Measurements from ENCODE around the gene SLC22A31.
"Not testable (repeated sequence)": the region's sequence is repeated elsewhere in the genome, so short reads cannot be mapped to it uniquely, and the experiment has no call there.

The SLC22A31 gene

GRCh38 chr16:89200124-89200849, at the start of gene SLC22A31:
SLC22A31 (minus strand) TSS chr16:89200537; CDS start chr16:89200501, 36 bp downstream.
- no peak for DNase-seq (ENCODE audit: low read depth)

DNA sequence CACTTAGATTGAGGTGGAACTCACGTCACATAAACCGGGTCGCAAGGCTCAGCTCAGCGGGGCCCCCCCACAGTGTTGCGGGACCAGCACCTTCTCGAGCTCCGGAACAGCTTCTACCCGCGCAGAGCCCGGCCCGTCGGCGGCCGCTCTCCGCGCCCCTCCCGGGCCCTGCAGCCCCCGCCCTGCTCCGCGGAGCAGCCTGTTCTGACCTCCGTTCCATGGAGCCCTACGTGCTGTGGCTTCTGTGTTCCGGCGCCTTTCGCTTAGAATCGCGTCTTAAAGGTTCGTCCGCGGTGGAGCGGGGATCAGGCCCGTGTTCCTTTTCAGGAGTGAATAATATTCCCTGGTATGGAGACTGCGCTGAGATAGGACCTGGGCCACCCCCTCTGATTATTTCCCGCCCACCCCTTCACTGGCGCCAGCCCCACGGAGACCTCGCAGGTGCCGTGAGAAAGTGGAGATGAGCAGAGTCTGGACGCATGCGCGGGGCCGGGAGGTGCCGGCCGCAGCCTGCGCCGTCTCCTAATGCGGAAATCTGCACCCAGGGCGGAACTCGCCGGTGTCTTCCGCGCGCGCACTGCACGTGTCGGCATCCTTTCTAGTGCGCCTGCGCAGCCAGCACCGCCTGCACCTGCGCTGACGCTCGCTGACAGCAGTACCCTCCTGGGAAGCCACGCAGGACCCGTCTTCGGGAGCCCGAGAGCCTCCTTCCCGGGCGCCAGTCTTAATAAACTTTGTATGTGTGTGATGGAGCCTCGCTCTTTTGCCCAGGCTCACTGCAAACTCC, 48.1 kb upstream of the SLC22A31 start:
- no peak for DNase-seq (ENCODE audit: low read depth)

DNA sequence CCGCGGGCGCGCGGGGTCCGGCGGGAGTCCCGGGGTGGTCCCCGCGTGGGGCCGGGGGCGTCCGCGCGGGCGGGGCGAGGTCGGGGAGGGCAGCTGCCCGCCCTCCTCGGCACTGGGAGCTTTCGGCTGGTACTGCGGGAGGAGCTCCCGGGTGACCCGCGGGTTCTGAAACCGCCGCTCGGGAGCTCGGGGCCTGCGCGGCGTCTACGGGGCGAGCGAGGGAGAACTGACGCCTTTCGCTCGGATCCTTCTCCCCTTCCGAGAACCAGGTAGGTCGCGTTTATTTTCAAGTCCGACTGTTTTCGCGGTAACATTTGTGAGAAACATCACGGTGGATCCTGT, 47.4 kb upstream of the SLC22A31 start:
- not testable (repeated sequence) for DNase-seq (ENCODE audit: low read depth)

DNA sequence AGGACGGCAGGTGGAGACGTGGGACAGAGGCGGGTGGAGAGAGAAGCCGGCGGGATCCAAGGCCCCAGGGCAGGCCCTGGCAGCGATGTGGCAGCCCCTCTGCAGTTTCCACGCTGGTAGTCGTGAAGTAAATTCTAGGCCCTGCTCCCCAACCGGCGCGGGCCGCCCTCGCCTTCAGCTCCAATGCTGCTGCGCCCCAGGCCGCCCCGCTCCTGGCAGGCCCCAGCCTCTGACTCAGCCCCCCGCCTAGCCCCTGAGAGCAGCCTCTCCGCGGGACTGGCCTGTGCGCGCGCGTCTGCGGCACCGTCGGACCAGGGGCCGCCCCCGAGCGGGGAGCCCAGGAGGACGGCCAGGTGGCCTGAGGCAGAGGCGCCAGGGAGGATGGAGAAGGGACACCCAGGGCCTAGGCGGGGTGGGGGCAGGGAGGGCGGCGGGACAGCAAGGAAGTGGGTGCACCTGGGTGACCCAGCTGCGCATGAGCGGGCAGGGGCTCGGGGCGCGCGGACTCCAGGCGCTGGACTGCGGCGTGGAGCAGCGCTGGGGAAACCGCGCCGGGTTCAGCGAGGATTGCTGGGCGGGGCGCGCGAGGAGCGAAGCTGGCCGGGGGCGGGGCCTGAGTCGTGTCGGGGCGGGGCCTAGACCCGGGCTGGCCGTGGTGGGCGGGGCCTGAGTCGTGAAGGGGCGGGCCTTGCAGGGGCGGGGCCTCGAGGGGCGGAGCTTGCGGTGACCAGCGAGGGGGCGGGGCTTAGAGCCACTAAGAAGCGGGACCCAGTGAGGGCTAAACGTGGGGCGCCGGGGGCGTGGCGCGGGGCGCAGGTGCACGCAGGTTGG, 46.8 kb upstream of the SLC22A31 start:
- DNase-seq (ENCODE audit: low read depth): peak; percentile 92

GRCh38 chr16:89246383-89246902, 46.1 kb upstream of the SLC22A31 start:
- DNase-seq (ENCODE audit: low read depth): no peak

GRCh38 chr16:89244754-89245153, 44.4 kb upstream of the SLC22A31 start:
- DNase-seq (ENCODE audit: low read depth): no peak

DNA sequence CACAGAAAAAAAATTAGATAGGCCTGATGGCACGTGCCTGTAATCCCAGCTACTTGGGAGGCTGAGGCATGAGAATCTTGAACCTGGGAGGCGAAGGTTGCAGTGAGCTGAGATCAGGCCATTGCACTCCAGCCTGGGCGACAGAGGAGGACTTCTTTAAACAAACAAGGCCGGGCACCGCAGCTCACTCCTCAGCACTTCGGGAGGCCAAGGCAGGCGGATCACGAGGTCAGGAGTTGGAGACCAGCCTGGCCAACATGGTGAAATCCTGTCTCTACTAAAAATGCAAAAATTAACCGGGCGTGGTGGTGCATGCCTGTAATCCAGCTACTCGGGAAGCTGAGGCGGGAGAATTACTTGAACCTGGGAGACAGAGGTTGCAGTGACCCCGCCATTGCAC, 43.9 kb upstream of the SLC22A31 start:
- not testable (repeated sequence) for DNase-seq (ENCODE audit: low read depth)

DNA sequence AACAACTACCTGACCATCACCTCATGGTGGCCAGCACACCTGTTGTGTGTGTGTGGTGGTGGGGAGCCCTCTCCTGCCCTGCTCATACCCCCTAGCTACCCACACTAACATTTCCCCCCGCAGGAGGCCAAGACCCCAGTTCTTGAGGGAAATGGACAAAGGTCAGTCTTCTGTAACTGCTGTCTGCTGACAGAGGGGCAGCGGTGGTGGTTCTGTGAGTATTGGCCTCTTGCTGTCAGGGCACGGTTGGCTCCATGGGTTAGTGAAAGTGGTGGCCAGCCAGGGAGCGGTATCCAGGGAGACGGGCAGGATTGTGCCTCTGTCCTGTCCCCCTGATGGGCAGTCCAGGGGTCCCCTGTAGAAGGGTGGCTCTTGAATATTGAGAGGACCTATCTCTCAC, 43.3 kb upstream of the SLC22A31 start:
- no peak for DNase-seq (ENCODE audit: low read depth)

- no peak for DNase-seq (ENCODE audit: low read depth)
These were observed 42.5 kb upstream of the SLC22A31 start for GRCh38 chr16:89242795-89243200.

DNA sequence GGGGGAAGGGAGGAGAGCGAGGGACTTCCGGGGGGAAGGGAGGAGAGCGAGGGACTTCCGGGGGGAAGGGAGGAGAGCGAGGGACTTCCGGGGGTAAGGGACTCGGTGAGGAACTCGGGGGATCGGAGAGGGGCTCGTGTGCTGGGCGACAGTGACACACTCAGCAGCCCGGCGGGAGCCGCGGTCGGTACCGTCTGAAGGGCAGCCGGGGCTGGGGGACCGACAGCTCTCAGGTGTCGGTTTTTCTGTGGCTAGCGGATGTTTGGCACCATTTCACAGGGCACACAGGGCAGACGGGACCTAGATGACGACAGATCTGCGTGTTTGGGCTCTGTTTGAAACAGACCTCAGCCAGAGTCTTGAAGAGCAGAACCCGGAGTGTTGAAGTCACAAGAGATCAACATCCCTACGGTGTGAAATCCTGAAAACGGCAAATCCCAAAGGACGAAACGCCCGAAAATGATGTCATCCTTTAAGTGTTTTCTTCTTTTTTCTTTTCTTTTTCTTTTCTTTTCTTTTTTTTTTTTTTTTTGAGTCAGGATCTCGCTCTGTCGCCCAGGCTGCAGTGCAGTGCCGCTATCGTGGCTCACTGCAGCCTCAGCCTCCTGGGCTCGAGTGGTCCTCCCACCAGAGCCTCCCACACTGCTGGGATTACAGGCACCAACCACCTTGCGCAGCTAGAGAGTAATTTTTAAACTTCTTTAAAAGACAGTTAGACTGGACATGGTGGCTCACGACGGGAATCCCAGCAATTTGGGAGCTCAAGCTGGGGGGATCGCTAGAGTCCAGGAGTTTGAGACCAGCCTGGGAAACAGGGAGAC, 41.1 kb upstream of the SLC22A31 start:
- peak; percentile 65 for DNase-seq (ENCODE audit: low read depth)

DNA sequence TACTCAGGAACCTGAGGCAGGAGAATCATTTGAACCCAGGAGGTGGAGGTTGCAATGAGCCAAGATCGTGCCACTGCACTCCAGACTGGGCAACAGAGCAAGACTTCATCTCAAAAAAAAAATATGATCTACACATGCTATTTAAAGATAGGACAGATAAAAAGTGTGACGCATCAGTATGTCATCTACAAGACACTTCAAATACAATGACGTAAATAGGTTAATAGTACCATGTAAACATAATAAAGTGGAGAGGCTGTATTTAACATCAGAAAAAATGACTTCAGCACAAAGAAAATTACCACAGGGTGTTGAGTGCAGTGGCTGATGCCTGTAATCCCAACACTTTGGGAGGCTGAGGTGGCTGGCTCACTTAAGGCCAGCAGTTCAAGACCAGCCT, 37.4 kb upstream of the SLC22A31 start:
- no peak for DNase-seq (ENCODE audit: low read depth)

DNA sequence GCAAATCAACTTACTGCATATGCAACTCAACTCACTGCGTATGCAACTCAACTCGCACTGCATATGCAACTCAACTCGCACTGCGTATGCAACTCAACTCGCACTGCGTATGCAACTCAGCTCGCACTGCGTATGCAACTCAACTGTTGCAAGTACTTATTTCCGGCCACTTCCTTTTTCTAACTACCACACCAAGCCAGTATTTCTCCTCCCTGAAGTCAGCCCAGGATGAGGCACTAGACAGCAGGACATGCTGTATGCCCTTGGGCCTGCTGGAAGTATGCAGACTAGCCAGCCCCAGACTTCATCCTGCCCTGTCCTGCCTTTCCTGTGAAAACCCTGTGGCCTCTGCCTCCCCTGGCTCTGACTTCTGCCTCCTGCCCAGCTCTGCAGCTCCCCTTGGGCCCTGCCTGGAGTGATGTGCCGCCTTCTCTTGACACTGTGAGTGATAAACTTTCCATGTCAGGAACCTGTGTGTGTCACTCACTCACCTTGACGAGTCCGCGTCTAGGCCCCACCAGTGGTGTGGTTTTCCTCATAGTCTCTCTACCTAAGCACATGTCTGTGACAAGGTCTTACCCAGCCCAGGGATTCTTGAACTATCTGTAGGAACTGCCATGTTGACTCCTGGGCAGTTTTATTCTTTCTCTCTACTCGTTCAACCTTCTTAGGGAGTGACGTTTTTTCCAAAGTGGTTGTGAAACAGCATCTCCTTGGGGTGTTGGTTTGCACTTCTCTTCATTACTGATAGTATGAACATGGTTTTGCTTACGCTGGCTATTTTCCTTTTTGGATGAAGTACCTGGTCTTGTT, 33.5 kb upstream of the SLC22A31 start:
- no peak for DNase-seq (ENCODE audit: low read depth)

DNA sequence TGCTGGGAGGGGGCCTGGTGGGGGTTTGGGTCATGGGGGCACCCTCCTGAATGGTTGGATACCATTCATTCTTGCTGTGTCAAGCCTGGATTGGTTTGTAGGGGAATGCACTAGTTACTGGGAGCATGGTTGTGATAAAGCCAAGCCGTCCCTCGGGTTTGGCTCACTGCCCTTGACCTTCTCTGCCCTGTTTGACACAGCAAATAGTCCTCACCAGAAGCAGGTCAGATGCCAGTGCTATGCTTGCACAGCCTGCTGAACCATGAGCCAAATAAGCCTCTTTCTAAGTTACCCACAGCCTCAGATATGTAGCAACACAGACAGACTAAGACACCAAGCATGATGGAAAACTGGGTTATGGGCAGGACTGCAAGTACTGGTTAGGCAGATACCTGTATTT, 31.8 kb upstream of the SLC22A31 start:
- no peak for DNase-seq (ENCODE audit: low read depth)

- DNase-seq (ENCODE audit: low read depth): no peak
These were observed 29.9 kb upstream of the SLC22A31 start for GRCh38 chr16:89230255-89230654.

- no peak for DNase-seq (ENCODE audit: low read depth)
These were observed 24.3 kb upstream of the SLC22A31 start for GRCh38 chr16:89224665-89225064.

- DNase-seq (ENCODE audit: low read depth): no peak
These were observed 22.6 kb upstream of the SLC22A31 start for GRCh38 chr16:89222931-89223330.

GRCh38 chr16:89221604-89222003, 21.3 kb upstream of the SLC22A31 start:
- DNase-seq (ENCODE audit: low read depth): no peak

DNA sequence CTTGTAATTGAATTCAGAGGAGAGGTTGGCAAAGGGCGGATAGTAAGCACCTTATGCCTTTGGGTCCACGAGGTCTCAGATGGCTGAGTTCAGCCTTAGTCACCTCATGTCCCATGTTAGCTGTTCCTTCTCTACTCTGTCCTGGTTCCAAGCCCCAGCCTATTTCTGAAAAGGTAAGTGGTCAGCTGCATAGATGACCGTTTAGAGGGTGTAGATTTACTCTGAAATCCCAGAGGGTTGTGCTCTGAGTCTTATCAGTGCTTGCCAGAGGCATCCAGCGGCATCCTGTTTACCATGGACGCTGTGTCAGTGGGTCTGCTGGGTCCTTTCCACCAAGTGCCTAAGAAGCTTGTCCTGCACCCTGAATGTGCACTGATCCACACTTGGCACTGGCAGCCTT, 19.0 kb upstream of the SLC22A31 start:
- no peak for DNase-seq (ENCODE audit: low read depth)

- DNase-seq (ENCODE audit: low read depth): peak; percentile 76
These were observed 17.3 kb upstream of the SLC22A31 start, which contains the start of gene ZNF778 for GRCh38 chr16:89217388-89218191. ZNF778 (plus strand) TSS chr16:89217703; CDS start chr16:89221128, 3,425 bp downstream.

GRCh38 chr16:89217138-89217387, 16.7 kb upstream of the SLC22A31 start:
- DNase-seq (ENCODE audit: low read depth): no peak
